GM10847 (cell line): ENCODE results near the gene ADAD1.

ENCODE experiments used
- POLR2A ChIP-seq: IDR thresholded peaks from 2 replicates; pipeline ENCODE4 v1.6.1; 2011; ENCODE audit not compliant: insufficient read length; ENCODE audit errors: extremely low read depth

The ADAD1 gene

DNA sequence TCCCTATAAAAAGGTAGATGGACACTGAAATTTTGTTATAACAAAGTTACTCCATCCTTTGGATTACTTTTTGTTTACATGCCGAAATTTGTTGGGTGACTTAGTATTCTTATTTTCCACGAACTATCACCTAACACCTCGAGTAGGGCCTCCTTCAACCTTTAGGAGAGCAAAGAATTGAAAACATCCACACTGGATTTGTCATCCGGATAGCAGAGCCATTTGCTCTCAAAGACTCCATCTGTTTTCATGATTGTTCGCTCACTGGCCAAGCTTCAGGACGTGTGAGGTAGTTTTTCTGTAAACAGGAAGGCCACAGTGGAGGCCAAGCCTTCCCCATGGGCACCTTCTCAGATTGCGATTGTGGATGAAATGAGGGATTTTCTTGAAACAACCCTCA is at the start of gene ADAD1:
Gene ADAD1 (plus strand): TSS at position 301 of the 400 bp plus-strand sequence. CDS start 1,059 bp downstream, outside the sequence.
- no peak for TF ChIP-seq POLR2A

GRCh38 chr4:122329876-122330565 is 48.8 kb upstream of the ADAD1 start:
- no peak for TF ChIP-seq POLR2A

DNA sequence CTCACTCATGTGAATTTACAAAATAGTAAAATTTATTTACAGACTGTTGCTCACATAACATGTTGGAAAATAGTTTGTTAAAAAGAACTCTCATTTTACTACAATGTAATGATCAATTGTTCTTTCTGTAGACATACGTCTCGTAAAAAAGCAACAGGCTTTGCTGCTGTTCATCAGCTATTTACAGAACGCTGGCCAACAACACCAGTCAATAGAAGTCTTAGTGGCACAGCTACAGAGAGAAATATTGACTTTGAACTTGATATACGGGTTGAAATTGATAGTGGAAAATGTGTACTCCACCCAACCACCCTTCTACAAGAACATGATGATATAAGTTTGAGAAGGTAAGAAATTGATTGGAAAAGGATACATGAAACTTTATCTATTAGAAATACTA is 47.6 kb upstream of the ADAD1 start:
- TF ChIP-seq POLR2A = no peak

DNA sequence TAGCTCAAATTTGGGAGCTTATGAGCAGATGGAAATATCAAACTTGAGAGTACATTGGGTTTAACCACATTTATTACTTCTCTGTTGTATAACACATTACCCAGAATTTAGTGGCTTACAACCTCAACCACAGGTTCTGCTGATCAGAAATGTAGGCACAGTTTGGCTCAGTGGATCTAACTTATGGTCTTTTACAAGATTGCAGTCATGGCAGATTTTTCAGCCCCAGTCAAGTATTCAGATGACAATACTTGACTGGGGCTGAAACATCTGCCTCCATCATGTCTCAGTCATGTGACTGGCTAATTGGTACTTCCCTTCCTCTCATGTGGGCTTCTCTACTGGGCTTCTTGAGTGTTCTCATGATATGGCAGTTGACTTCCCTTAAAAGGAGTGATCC is 44.0 kb upstream of the ADAD1 start:
- TF ChIP-seq POLR2A = no peak

GRCh38 chr4:122341886-122342285 is 36.9 kb upstream of the ADAD1 start:
- TF ChIP-seq POLR2A = no peak

DNA sequence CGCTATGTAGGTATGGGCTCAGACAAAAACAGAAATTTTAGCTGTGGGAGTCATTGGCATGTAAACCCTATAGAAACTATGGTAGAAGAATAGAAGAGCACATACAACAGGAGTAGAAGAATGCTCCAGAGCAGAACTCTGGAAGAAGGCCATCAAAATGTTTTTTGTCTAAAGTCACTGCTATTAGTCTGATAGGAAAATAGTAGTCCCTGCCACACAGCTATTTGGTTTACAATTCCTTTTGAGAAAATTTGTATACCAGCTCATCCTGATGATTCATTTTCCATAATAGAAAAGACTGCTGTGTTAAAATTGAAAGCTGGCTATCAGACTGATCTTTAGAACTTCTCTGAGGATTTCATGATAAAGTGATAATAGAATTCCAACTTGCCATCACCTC is 32.8 kb upstream of the ADAD1 start:
- TF ChIP-seq POLR2A = no peak

GRCh38 chr4:122346503-122346902 is 32.3 kb upstream of the ADAD1 start:
- no peak for TF ChIP-seq POLR2A

DNA sequence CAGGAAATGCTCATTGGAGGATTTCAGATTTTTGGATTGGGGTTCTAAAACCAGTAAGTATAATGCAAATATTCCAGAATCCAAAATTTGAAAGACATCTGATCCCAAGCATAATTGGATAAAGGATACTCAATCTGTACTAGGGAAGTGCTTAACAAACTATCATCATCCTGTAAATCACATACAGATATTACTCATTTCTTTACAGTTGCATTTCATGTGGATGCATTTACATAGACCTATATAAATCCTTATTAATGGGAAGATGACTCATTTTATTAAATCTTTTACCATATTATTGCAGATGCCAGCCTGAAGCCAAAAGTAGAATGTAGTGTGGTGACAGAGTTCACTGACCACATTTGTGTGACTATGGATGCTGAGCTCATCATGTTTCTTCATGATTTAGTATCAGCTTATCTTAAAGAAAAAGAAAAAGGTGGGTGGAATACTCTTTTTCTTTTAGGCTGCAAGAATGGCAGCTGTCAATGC is 22.4 kb upstream of the ADAD1 start:
- TF ChIP-seq POLR2A = no peak

DNA sequence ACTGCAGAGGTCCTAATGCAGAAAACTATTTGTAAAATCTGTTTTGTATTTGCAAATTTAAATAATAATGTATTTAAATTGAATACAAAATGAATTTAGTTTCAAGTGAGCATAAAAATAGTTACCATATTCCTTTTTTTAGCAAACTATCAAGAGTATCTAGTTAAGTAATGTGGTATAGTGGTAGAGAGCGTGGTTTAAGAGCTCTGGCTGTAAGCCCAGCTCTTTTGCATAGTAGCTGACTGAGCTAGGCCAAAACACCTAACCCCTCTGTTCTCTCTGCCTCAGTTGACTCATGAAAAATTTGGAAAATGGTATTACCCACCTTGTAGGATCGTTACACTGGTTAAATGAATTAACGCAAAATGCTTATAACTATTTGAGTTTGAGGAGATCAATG is 18.1 kb upstream of the ADAD1 start:
- no peak for TF ChIP-seq POLR2A

DNA sequence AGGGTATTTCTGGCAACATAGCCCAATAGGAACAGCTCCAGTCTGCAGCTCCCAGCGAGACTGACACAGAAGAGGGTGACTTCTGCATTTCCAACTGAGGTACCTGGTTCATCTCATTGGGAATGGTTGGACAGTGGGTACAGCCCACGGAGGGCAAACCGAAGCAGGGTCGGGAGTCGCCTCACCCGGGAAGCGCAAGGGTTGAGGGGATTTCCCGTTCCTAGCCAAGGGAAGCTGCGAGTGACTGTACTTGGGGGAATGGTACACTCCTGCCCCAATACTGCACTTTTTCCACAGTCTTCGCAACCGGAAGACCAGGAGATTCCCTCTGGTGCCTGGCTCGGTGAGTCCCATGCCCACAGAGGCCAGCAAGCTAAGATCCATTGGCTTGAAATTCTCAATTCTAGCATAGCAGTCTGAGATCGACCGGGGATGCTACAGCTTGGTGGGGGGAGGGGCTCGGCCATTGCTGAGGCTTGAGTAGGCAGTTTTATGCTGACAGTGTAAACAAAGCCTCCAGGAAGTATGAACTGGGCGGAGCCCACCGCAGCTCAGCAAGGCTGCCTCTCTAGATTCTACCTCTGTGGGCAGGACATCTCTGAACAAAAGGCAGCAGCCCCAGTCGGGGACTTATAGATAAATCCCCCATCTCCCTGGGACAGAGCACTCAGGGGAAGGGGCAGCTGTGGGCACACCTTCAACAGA is 14.0 kb upstream of the ADAD1 start:
- TF ChIP-seq POLR2A = no peak

- no peak for TF ChIP-seq POLR2A
Observed at GRCh38 chr4:122377352-122377751, 1.5 kb upstream of the ADAD1 start.

GRCh38 chr4:122379239-122379638 is 428 bp downstream of the ADAD1 start:
- no peak for TF ChIP-seq POLR2A

DNA sequence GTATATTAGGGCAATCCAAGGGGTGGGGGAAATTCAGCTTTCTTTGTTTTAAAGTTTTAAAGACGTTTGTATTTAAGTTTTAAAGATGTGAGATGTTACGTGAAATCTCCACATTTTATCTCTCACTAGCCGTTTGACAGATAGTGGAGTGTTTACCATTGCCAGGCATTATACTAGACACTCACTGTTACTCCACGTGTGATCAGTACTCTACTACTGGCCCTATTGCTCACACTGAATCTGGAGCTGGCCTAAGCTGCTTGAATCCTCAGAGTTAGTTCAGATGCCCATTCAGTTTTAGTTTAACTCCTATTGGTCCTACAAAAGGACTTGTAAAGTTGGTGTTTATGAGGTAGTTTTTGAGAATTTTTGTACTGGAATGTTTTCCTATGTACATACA is 4.5 kb downstream of the ADAD1 start:
- TF ChIP-seq POLR2A = no peak

DNA sequence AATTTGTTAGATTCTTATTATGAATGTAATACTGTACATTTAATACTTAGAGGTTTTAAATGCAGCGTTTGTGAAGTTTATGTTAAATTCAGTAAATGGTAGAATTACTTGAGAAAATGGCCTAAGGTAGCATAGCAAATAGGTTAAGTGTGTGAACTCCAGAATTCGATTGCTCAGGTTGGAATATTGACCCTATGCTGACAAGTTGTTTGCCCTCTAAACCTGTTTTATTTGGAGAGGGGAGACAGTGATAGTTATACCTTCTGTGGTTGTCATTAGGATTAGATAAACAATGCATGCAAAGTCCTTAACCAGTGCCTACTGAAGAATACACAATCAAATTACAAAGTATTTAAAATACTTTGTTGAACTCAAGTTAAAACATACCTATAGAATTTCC is 5.4 kb downstream of the ADAD1 start:
- TF ChIP-seq POLR2A = no peak

GRCh38 chr4:122393276-122393675 is 14.5 kb downstream of the ADAD1 start:
- no peak for TF ChIP-seq POLR2A

DNA sequence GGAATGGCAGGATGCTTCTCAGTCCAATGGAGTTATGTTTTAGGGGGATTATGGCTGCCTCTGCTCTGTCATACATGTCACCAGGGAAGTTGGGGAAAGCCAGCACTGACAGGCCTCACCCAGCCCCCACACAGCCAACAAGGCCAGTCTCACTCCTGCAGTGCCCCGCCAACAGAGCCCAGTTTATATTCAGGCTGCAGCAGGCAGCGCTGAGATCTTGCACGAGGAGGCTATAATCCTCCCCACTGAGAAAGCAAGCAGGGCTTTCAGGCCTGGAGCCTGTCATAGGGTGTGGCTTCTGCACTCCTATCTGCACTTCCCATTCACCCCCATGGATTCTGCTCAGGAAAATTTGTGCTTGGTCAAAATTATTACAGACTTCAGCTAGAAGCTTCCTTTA is 25.1 kb downstream of the ADAD1 start:
- TF ChIP-seq POLR2A = no peak

DNA sequence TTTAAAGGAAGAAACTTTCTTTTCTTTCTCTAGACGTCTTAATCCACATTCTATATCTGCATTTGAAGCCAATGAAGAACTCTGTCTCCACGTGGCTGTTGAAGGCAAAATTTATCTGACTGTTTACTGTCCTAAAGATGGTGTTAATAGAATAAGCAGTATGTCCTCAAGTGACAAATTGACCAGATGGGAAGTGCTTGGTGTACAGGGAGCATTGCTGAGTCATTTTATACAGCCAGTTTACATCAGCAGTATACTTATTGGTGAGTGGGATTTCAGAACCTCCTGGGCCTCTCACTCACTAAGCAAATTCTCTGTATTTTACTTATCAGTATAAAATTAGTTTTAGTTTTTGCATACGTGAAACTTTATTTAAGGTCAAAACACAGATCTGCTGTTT is 33.7 kb downstream of the ADAD1 start:
- no peak for TF ChIP-seq POLR2A
